Stomach (tissue), 4 donors: ENCODE data around the gene ATP10B.

Experiments used
- EP300 ChIP-seq: sonication (generic); formaldehyde crosslinking; IDR thresholded peaks from one replicate; pipeline ENCODE4 v1.6.1; 2017; ENCODE audit warnings: antibody characterized with exemption
- POLR2A ChIP-seq, 4 donors: fragments of 450-650 bp; IDR thresholded peaks; one replicate each; pipeline ENCODE4 v1.6.1; 2016; ENCODE audit warnings: antibody characterized with exemption in 4 of 4, control low read depth in 2 of 4, mild to moderate bottlenecking in 1 of 4, moderate library complexity in 1 of 4
- POLR2AphosphoS5 ChIP-seq, 3 donors: sonication (generic); formaldehyde crosslinking; IDR thresholded peaks; one replicate each; pipeline ENCODE4 v1.6.1; 2016; ENCODE audit warnings: antibody characterized with exemption in 3 of 3
- TF ChIP-seq, protein P1 (sequence below), 7 experiments: fragments of 450-650 bp in 4 of 7; fragments of 200-600 bp in 3 of 7; sonication (generic) in 3 of 7; IDR thresholded peaks; one replicate each; pipeline ENCODE4 v1.5.1; 2016 to 2019; ENCODE audit warnings: antibody characterized with exemption in 7 of 7, control low read depth in 2 of 7, mild to moderate bottlenecking in 1 of 7

DNA sequence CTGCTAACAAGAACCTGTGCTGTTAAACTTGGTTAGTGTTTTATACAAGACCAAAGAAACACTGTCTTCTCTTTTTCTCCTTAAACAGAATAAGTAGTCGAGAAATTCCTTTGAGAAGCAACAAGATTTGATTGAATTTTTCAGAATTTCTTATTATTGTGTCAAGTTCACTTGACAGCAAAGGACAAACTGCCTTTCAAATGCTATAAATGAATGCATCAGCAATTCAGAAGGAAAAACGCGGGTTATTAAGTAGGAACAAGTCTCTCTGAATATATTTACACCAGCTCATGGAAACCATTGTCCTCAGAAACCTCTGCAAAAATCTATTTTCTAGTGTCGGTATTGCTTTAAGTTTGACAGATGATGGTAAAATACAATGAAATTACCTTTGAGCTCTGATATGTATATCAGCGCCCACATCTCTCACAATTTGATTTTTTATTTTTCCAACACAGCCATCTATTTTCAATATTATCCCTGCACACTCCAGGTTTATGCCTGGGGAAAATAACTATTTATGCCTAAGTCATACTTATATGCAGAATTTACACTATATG lies 4.4 kb downstream of the ATP10B start:
- TF ChIP-seq, protein P1, sequence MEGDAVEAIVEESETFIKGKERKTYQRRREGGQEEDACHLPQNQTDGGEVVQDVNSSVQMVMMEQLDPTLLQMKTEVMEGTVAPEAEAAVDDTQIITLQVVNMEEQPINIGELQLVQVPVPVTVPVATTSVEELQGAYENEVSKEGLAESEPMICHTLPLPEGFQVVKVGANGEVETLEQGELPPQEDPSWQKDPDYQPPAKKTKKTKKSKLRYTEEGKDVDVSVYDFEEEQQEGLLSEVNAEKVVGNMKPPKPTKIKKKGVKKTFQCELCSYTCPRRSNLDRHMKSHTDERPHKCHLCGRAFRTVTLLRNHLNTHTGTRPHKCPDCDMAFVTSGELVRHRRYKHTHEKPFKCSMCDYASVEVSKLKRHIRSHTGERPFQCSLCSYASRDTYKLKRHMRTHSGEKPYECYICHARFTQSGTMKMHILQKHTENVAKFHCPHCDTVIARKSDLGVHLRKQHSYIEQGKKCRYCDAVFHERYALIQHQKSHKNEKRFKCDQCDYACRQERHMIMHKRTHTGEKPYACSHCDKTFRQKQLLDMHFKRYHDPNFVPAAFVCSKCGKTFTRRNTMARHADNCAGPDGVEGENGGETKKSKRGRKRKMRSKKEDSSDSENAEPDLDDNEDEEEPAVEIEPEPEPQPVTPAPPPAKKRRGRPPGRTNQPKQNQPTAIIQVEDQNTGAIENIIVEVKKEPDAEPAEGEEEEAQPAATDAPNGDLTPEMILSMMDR (IDR thresholded peaks at IDR 0.05): no peak
- TF ChIP-seq POLR2AphosphoS5 (IDR thresholded peaks at IDR 0.05): no peak
- TF ChIP-seq POLR2A (IDR thresholded peaks at IDR 0.05): no peak
- no peak for TF ChIP-seq EP300
